Prostate gland (tissue), 2 donors: ENCODE measurements around the gene PKNOX2. TPM values are rescaled to one million over a fixed set of nuclear protein-coding genes. Genes with fewer than 3 reads are reported as not detected.

Experiments used
- DNase-seq: peaks from one replicate; pipeline ENCODE4 v3.0.0-alpha.2; 2019; ENCODE audit warnings: low spot score
- H3K27ac ChIP-seq, 2 donors: fragments of 200-600 bp; sonication (generic); 2 replicates each; pipeline ENCODE4 v1.5.1; 2017 to 2019
- H3K27me3 ChIP-seq: fragments of 200-600 bp; sonication (generic); replicated peaks from 2 replicates; pipeline ENCODE4 v1.5.1; 2019; ENCODE audit not compliant: insufficient read depth
- H3K36me3 ChIP-seq, 2 donors: fragments of 200-600 bp; sonication (generic); 1 replicate in 1 of 2; 2 replicates in 1 of 2; pipeline versions ENCODE4 v1.5.1 to v1.8.1; 2017 to 2019
- H3K4me1 ChIP-seq: fragments of 200-600 bp; sonication (generic); replicated peaks from 2 replicates; pipeline ENCODE4 v1.5.1; 2019
- H3K4me3 ChIP-seq, 2 donors: fragments of 200-600 bp; sonication (generic); 2 replicates each; pipeline ENCODE4 v1.5.1; 2017 to 2019
- H3K9me3 ChIP-seq: fragments of 200-600 bp; sonication (generic); 2 replicates; pipeline ENCODE4 v1.5.1; 2017
- POLR2A ChIP-seq: fragments of 450-650 bp; IDR thresholded peaks from one replicate; pipeline ENCODE4 v1.6.1; 2016; ENCODE audit warnings: antibody characterized with exemption, mild to moderate bottlenecking
- POLR2AphosphoS5 ChIP-seq: sonication (generic); formaldehyde crosslinking; IDR thresholded peaks from one replicate; pipeline ENCODE4 v1.6.1; 2017; ENCODE audit warnings: antibody characterized with exemption
- WGBS: methylation state at CpG from one replicate; pipeline ENCODE4 v1.1.5; 2018; 5-methylcytosine and 5-hydroxymethylcytosine counted together
- intact Hi-C: fragments of 100-400 bp; cut with DNase I; formaldehyde crosslinking; loops from one replicate; pipeline ENCODE4 v1.14.2; 2022
- total RNA-seq, 2 donors: library from RNA; depleted of rRNA; stranded (reverse); fragments of >200 nt; gene quantifications; one replicate each; pipeline ENCODE4 v1.1.0, GENCODE V29; 2016
- TF ChIP-seq, protein P1 (sequence below), 4 experiments: fragments of 200-600 bp in 2 of 4; fragments of 450-650 bp in 2 of 4; sonication (generic) in 2 of 4; IDR thresholded peaks; 1 replicate in 3 of 4; 2 replicates in 1 of 4; pipeline ENCODE4 v1.5.1; 2016 to 2019; ENCODE audit warnings: antibody characterized with exemption in 4 of 4, mild to moderate bottlenecking in 2 of 4, moderate library complexity in 2 of 4

The PKNOX2 gene
- total RNA-seq, 2 donors from 2014 or later = 12.3 to 14.7 TPM

DNA sequence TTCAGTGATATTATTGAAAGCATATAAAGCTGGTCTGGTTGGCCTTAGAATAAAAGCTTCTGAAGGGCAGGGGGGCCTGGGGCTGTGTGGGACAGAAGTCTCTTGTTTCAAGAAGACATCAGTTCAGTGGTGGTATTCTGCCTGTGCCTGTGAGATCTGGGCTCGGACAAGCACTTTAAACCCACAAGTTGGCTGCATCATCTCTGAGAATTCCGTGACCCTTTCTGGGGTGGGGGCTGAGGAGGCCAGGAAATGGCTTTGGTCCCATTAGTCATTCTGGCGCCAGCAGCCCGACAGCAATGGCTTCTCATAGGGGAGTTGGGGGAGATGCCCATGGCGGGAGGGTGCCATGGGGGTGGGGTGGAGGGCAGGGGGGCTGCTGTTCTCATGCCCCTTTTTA, 104.1 kb downstream of the PKNOX2 start:
- H3K9me3 ChIP-seq = no peaks in the 10 kb centered on the region
- no peak overlapping the region for H3K4me3 ChIP-seq
- H3K27me3 ChIP-seq = no peaks in the 10 kb centered on the region
- H3K4me1 ChIP-seq = no peaks in the 10 kb centered on the region
- TF ChIP-seq, protein P1, sequence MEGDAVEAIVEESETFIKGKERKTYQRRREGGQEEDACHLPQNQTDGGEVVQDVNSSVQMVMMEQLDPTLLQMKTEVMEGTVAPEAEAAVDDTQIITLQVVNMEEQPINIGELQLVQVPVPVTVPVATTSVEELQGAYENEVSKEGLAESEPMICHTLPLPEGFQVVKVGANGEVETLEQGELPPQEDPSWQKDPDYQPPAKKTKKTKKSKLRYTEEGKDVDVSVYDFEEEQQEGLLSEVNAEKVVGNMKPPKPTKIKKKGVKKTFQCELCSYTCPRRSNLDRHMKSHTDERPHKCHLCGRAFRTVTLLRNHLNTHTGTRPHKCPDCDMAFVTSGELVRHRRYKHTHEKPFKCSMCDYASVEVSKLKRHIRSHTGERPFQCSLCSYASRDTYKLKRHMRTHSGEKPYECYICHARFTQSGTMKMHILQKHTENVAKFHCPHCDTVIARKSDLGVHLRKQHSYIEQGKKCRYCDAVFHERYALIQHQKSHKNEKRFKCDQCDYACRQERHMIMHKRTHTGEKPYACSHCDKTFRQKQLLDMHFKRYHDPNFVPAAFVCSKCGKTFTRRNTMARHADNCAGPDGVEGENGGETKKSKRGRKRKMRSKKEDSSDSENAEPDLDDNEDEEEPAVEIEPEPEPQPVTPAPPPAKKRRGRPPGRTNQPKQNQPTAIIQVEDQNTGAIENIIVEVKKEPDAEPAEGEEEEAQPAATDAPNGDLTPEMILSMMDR (IDR thresholded peaks at IDR 0.05) = no peak
- TF ChIP-seq POLR2AphosphoS5 (no peak), POLR2A (no peak)
- intact Hi-C loops = no loop called here
- DNase-seq = no peak
- 79% methylated on average over 5 of the region's 5 CpGs for WGBS
- no peaks in the 10 kb centered on the region for H3K36me3 ChIP-seq
- H3K27ac ChIP-seq = no peak overlapping the region

DNA sequence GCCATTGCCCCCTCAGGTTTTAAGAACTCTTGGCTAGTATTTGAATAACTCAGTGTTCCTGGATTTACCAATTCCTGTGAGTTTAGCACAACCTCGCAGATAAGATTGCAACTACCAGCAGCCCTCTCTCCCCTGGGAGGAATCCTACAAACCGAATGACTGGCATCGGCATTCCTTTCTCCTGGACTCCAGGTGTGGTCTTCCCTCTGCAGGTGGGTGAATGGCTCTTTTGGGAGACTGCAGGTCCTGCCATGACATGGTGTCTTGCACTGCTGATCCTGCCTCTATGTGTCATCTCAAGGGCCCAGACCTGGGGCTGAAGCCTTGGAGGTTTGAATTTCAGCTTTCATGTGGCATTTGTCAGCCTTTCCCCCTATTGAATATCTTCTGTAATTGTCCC, 105.6 kb downstream of the PKNOX2 start:
- intact Hi-C loops = no loop called here
- Histone ChIP-seq H3K27me3 (no peaks in the 10 kb centered on the region), H3K36me3 (no peaks in the 10 kb centered on the region), H3K9me3 (no peaks in the 10 kb centered on the region), H3K4me3 (no peak overlapping the region), H3K4me1 (no peaks in the 10 kb centered on the region), H3K27ac (no peak overlapping the region)
- WGBS = 85% methylated on average over 3 of the region's 3 CpGs
- TF ChIP-seq POLR2A (no peak), POLR2AphosphoS5 (no peak)
- TF ChIP-seq, protein P1 (IDR thresholded peaks at IDR 0.05) = no peak
- no peak for DNase-seq

DNA sequence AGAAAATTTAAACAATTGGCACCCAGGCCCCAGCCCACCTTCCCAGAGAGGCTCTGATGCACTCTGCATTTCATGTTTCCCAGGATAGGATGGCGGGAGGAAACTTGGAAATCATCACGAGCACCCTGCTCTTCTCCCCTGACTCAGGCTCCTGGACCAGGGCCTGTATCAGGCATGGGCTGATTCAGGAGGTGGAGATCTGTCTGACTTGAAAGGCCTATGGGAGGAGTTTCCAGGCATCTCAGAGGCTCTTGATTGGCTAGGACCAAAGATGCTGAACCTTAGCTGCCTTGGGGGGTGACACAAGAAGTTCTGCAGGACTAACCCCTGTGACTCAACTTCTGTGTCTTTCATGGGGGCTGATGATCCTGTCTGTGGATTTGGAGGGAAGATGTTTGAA, 106.2 kb downstream of the PKNOX2 start:
- intact Hi-C loops = no loop called here
- no peaks in the 10 kb centered on the region for H3K4me1 ChIP-seq
- WGBS = 75% methylated on average over 2 of the region's 2 CpGs

DNA sequence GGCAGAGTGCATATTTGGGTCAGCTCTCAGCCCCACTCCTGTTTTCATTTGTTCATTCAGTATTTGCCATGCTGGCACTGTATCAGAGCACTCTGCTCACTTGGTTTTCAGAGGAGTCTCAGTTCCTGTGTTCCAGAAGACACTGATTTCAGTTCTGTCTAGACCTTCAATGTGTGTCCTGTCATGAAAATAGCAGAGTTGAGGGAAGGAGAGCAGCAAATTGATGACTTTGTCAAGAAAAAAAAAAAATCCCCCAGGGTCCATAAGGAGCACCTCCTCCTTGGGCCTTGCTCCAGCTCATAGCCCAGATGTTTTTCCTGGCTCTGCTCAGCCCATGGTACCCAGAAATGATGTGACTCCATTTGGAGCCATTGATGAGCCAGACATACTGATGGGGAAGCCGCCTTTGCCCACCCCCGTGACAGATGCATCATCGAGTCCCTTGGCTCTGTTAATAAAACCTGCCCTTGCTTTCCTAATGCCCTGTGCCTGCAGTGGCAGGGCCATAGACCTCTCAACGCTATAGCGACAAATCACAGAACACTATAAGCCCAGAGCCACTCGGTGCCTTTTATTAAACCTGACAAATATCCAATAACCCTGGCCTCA, 107.0 kb downstream of the PKNOX2 start:
- 92% methylated on average over 6 of the region's 6 CpGs for WGBS

More for the DNA sequence above, 106.2 kb downstream of the PKNOX2 start:
- no peak for DNase-seq
- H3K36me3 ChIP-seq = no peaks in the 10 kb centered on the region
- no peaks in the 10 kb centered on the region for H3K27me3 ChIP-seq
- no peak for TF ChIP-seq POLR2A
- no peak overlapping the region for H3K27ac ChIP-seq
- no peak overlapping the region for H3K4me3 ChIP-seq
- H3K9me3 ChIP-seq = no peaks in the 10 kb centered on the region

DNA sequence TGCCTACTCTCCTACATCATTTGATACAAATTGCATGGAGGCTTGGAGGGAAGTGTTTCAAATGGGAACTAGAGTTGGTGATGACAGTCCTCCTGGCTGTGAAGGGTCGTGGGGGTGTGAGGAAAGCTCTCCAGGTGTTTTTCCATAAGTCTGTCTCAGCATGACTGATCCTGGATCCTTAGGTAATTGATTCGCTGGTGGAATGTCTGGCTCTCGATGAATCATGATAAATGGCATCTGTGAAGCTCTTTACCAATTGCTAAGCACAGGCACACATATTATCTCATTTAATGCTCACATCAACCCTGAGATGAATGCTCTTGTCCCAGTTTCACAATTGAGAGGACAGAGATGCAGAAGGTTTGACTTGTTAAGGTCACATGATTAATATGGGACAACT, 107.5 kb downstream of the PKNOX2 start:
- H3K4me3 ChIP-seq = no peak overlapping the region
- no peaks in the 10 kb centered on the region for H3K9me3 ChIP-seq
- no peak for DNase-seq
- H3K27me3 ChIP-seq = no peaks in the 10 kb centered on the region
- peak overlapping the region in 1 of 2 donors; percentile 67 for H3K27ac ChIP-seq
- H3K4me1 ChIP-seq = no peaks in the 10 kb centered on the region
- TF ChIP-seq, protein P1 (IDR thresholded peaks at IDR 0.05) = no peak
- no peak for TF ChIP-seq POLR2A
- no peak for TF ChIP-seq POLR2AphosphoS5
- WGBS = 87% methylated on average over 3 of the region's 3 CpGs
- no peaks in the 10 kb centered on the region for H3K36me3 ChIP-seq
- intact Hi-C loops = no loop called here

More for the DNA sequence above, 107.0 kb downstream of the PKNOX2 start:
- Histone ChIP-seq H3K27me3 (no peaks in the 10 kb centered on the region), H3K27ac (no peak overlapping the region), H3K9me3 (no peaks in the 10 kb centered on the region), H3K4me3 (no peak overlapping the region), H3K4me1 (no peaks in the 10 kb centered on the region), H3K36me3 (no peaks in the 10 kb centered on the region)
- DNase-seq = no peak
- intact Hi-C loops = no loop called here
- no peak for TF ChIP-seq POLR2A
- TF ChIP-seq POLR2AphosphoS5 = no peak
- TF ChIP-seq, protein P1 (IDR thresholded peaks at IDR 0.05) = no peak
